GM12865 (cell line): ENCODE data around the gene MARCHF10.

Source experiments
- DNase-seq: peaks from one replicate; pipeline ENCODE4 v3.0.0; 2010; ENCODE audit warnings: low read depth
- H3K4me3 ChIP-seq: 2 replicates; pipeline ENCODE4 v1.5.1; 2011; ENCODE audit warnings: mild to moderate bottlenecking, low read depth, low read length, control low read depth
- CTCF ChIP-seq: IDR thresholded peaks from 2 replicates; pipeline ENCODE4 v1.5.1; 2011; ENCODE audit warnings: low read length, control low read depth, low read depth, inconsistent platforms; ENCODE audit not compliant: insufficient read depth; ENCODE audit errors: missing control alignments

Gene MARCHF10

GRCh38 chr17:62727916-62728672 lies 80.0 kb downstream of the MARCHF10 start:
- H3K4me3 ChIP-seq = no peak overlapping the region
- no peak for TF ChIP-seq CTCF
- DNase-seq = peak; percentile 26

GRCh38 chr17:62725791-62726249 lies 82.3 kb downstream of the MARCHF10 start:
- DNase-seq = no peak
- TF ChIP-seq CTCF = no peak
- no peak overlapping the region for H3K4me3 ChIP-seq

DNA sequence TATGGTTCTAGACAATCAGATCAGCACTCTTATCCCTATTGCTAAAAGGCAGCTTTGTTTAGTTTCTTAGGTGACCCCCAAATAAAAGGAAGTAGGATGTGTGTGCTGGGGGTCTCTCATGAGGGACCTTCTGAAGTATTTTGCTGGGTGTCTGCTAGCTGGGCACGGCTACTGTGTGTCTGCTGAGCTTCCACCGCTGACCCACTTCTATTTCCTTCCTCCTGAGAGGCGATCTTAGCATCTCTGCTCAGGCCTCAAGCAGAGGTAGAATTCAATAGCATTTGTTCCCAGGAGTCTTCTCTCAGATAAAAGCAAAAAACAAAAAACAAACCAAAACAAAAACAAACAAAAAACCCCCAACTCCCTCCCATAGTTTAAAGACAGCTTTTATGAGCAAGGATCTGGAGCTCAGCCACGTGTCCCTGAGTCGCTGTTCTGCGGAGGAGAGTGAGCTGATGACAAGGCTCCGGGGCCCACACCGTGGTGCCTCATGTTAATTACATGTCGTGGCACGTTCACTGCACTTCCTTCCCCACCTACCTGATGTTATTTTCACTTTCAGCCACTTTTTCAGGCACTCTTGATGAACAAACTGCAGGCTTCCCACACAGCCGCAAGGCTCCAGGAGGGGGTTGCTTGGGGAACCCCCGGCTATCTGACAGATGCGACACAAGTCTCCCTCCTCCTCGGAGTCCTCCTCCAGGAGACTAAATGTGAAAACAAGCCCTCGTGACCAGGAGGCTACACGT lies 83.5 kb downstream of the MARCHF10 start:
- no peak for TF ChIP-seq CTCF
- no peak overlapping the region; the same call in none of the 2 replicates for H3K4me3 ChIP-seq
- peak; percentile 95 for DNase-seq

- DNase-seq = no peak
- no peak overlapping the region for H3K4me3 ChIP-seq
- no peak for TF ChIP-seq CTCF
These were observed 84.3 kb downstream of the MARCHF10 start for GRCh38 chr17:62723842-62724241.

DNA sequence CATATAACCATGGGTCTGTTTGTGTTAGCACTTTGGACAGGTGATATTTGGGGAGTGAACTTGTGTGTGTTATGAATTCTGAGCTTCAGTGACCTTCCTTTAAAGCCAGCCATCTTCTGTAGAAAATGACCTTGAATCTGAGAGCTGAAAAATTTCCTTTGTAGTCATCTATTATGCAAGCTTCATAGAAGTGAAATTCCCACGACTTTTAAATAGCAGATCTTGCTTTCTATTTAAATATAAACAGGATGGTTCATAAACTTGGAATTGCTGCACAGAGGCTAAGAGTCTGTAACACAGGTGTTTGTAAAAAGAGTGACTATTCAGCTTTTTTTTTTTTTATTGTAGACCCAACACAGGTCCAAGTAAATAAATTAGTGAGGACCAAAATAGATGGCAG lies 85.5 kb downstream of the MARCHF10 start:
- no peak for TF ChIP-seq CTCF
- DNase-seq = no peak
- H3K4me3 ChIP-seq = no peak overlapping the region

- peak; percentile 67 for DNase-seq
These were observed 87.8 kb downstream of the MARCHF10 start for GRCh38 chr17:62720126-62720850.

More at GRCh38 chr17:62720126-62720850, 87.8 kb downstream of the MARCHF10 start:
- H3K4me3 ChIP-seq = no peak overlapping the region
- TF ChIP-seq CTCF = peak; percentile 11
